HepG2 (cell line): ENCODE data around the gene VPS52. TPM values are rescaled to one million over a fixed set of nuclear protein-coding genes. Genes with fewer than 3 reads are reported as not detected.
A peak's percentile ranks its signal among the peaks of the same experiment; 100 is the strongest.

Experiments used
- AKAP8 ChIP-seq: sonication (generic); formaldehyde crosslinking; IDR thresholded peaks from 2 replicates; pipeline ENCODE4 v1.5.1; 2020; ENCODE audit warnings: mild to moderate bottlenecking, missing genetic modification reagents
- BCL6 ChIP-seq: IDR thresholded peaks from 2 replicates; pipeline ENCODE4 v1.6.1; 2016; ENCODE audit warnings: missing genetic modification reagents, missing compliant biosample characterization
- HDAC1 ChIP-seq: sonication (generic); formaldehyde crosslinking; IDR thresholded peaks from 2 replicates; pipeline ENCODE4 v1.5.1; 2020; ENCODE audit warnings: mild to moderate bottlenecking, missing genetic modification reagents
- ISX ChIP-seq: sonication (generic); formaldehyde crosslinking; conservative IDR thresholded peaks from 2 replicates; pipeline ENCODE4 v1.5.0; 2020; ENCODE audit warnings: missing genetic modification reagents
- JUND ChIP-seq: sonication (generic); formaldehyde crosslinking; IDR thresholded peaks from 2 replicates; pipeline ENCODE4 v1.8.0; 2022; ENCODE audit warnings: mild to moderate bottlenecking, missing genetic modification reagents
- NR2F6 ChIP-seq, 2 experiments: IDR thresholded peaks; 2 replicates each; pipeline ENCODE4 v1.6.1; 2016; ENCODE audit warnings: antibody characterized with exemption in 1 of 2, mild to moderate bottlenecking in 1 of 2
- PAWR ChIP-seq: sonication (generic); formaldehyde crosslinking; IDR thresholded peaks from 2 replicates; pipeline ENCODE4 v1.4.0; 2020; ENCODE audit warnings: missing genetic modification reagents, mild to moderate bottlenecking, borderline replicate concordance
- PHF21A ChIP-seq: sonication (generic); formaldehyde crosslinking; IDR thresholded peaks from 2 replicates; pipeline ENCODE4 v1.5.0; 2020; ENCODE audit warnings: mild to moderate bottlenecking, missing genetic modification reagents
- POLR2AphosphoS5 ChIP-seq: IDR thresholded peaks from 2 replicates; pipeline ENCODE4 v1.6.1; 2012; ENCODE audit warnings: low read depth, low read length
- RELA ChIP-seq: sonication (generic); formaldehyde crosslinking; IDR thresholded peaks from 2 replicates; pipeline ENCODE4 v1.4.0; 2020; ENCODE audit warnings: missing genetic modification reagents
- RXRA ChIP-seq: sonication (generic); formaldehyde crosslinking; IDR thresholded peaks from 2 replicates; pipeline ENCODE4 v1.5.1; 2020; ENCODE audit warnings: missing genetic modification reagents
- SMAD1 ChIP-seq: sonication (generic); formaldehyde crosslinking; IDR thresholded peaks from 2 replicates; pipeline ENCODE4 v1.4.0; 2020; ENCODE audit warnings: missing genetic modification reagents, low read depth, mild to moderate bottlenecking, borderline replicate concordance
- SNAI1 ChIP-seq: sonication (generic); formaldehyde crosslinking; IDR thresholded peaks from 2 replicates; pipeline ENCODE4 v1.5.0; 2020; ENCODE audit warnings: mild to moderate bottlenecking, missing genetic modification reagents, borderline replicate concordance
- SNAPC5 ChIP-seq: sonication (generic); formaldehyde crosslinking; IDR thresholded peaks from 2 replicates; pipeline ENCODE4 v1.8.1; 2023; ENCODE audit warnings: mild to moderate bottlenecking, missing genetic modification reagents, borderline replicate concordance
- SP4 ChIP-seq: sonication (generic); formaldehyde crosslinking; IDR thresholded peaks from 2 replicates; pipeline ENCODE4 v1.8.1; 2023; ENCODE audit warnings: mild to moderate bottlenecking, missing genetic modification reagents
- TFE3 ChIP-seq: IDR thresholded peaks from 2 replicates; pipeline ENCODE4 v1.6.1; 2016
- TOPORS ChIP-seq: sonication (generic); formaldehyde crosslinking; IDR thresholded peaks from 2 replicates; pipeline ENCODE4 v1.8.0; 2023; ENCODE audit warnings: mild to moderate bottlenecking, missing genetic modification reagents
- TSC22D2 ChIP-seq: sonication (generic); formaldehyde crosslinking; IDR thresholded peaks from 2 replicates; pipeline ENCODE4 v1.5.1; 2020; ENCODE audit warnings: missing genetic modification reagents, mild to moderate bottlenecking, borderline replicate concordance
- ZBTB39 ChIP-seq: sonication (generic); formaldehyde crosslinking; IDR thresholded peaks from 2 replicates; pipeline ENCODE4 v1.5.0; 2020; ENCODE audit warnings: missing genetic modification reagents
- ZGPAT ChIP-seq: IDR thresholded peaks from 2 replicates; pipeline ENCODE4 v1.6.1; 2016; ENCODE audit warnings: mild to moderate bottlenecking
- ZNF275 ChIP-seq: sonication (generic); formaldehyde crosslinking; IDR thresholded peaks from 2 replicates; pipeline ENCODE4 v1.8.0; 2022; ENCODE audit warnings: missing genetic modification reagents, mild to moderate bottlenecking, inconsistent platforms, borderline replicate concordance
- ZNF331 ChIP-seq: sonication (generic); formaldehyde crosslinking; IDR thresholded peaks from 2 replicates; pipeline ENCODE4 v1.4.0; 2020; ENCODE audit warnings: missing genetic modification reagents
- ZNF354B ChIP-seq: sonication (generic); formaldehyde crosslinking; IDR thresholded peaks from 2 replicates; pipeline ENCODE4 v1.8.0; 2022; ENCODE audit warnings: mild to moderate bottlenecking, missing genetic modification reagents
- polyA plus RNA-seq, 8 experiments: library from polyadenylated mRNA; depleted of rRNA in 3 of 8; stranded (reverse) in 7 of 8; unstranded in 1 of 8; fragments of >200 nt; fragmentation: Illumina TruSeq in 4 of 8; extraction: Trizol in 4 of 8; gene quantifications; 2 replicates each; pipeline versions ENCODE4 v1.2.1 to v1.2.3, GENCODE V29; 2011 to 2016; ENCODE audit warnings: low read depth in 4 of 8, missing spikeins in 1 of 8, mixed read lengths in 1 of 8; ENCODE audit not compliant: insufficient read depth in 1 of 8
- total RNA-seq, 5 experiments: library from RNA; depleted of rRNA; stranded (reverse); fragments of >200 nt; fragmentation: Illumina TruSeq; extraction: Trizol; gene quantifications; 2 replicates each; pipeline ENCODE4 v1.2.3, GENCODE V29; 2016; ENCODE audit warnings: low read depth in 1 of 5

VPS52 gene
- total and polyA plus RNA-seq, 2 of the 13 experiments (the other 11 are each of a cell fraction or from before 2014, with no cell fraction given): 48.9 to 85.5 TPM

GRCh38 chr6:33204415-33205190 lies 67.1 kb downstream of the VPS52 start, which contains the start of gene HSD17B8 (continued):
- TF ChIP-seq ZNF275: peak; percentile 84; the same call in 1 of the 2 replicates
- peak; percentile 37; the same call in 1 of the 2 replicates for TF ChIP-seq PHF21A (CRISPR knock-in tag)
- TF ChIP-seq SNAI1: 0 out of 2 replicates have a peak, but pooled peaks have one; percentile 71
- TF ChIP-seq ZNF354B (CRISPR knock-in tag): peak; percentile 82; the same call in 1 of the 2 replicates
- TF ChIP-seq TOPORS (CRISPR knock-in tag): peak; percentile 83; the same call in 1 of the 2 replicates
- no peak for TF ChIP-seq TFE3 (CRISPR knock-in tag)
- peak; percentile 86 for TF ChIP-seq POLR2AphosphoS5
- TF ChIP-seq JUND (CRISPR knock-in tag): no peak
- TF ChIP-seq RXRA (CRISPR knock-in tag): peak; percentile 84
- peak; percentile 84 for TF ChIP-seq AKAP8
- peak; percentile 64; the same call in 1 of the 2 replicates for TF ChIP-seq ZBTB39 (CRISPR knock-in tag)
- TF ChIP-seq SNAPC5 (CRISPR knock-in tag): no peak
- no peak for TF ChIP-seq ISX (CRISPR knock-in tag)
- peak; percentile 64; the same call in 1 of the 2 replicates for TF ChIP-seq PAWR (CRISPR knock-in tag)
- TF ChIP-seq BCL6 (CRISPR knock-in tag): 0 out of 2 replicates have a peak, but pooled peaks have one; percentile 14
- TF ChIP-seq ZNF331 (CRISPR knock-in tag): peak; percentile 81
- TF ChIP-seq HDAC1 (CRISPR knock-in tag): peak; percentile 64
- TF ChIP-seq ZGPAT (CRISPR knock-in tag): peak; percentile 92; the same call in 1 of the 2 replicates
- TF ChIP-seq SP4 (CRISPR knock-in tag): peak; percentile 93
- 0 out of 2 replicates have a peak, but pooled peaks have one; percentile 90 for TF ChIP-seq SMAD1 (CRISPR knock-in tag)
- TF ChIP-seq TSC22D2 (CRISPR knock-in tag): peak; percentile 78; the same call in 1 of the 2 replicates
- TF ChIP-seq RELA (CRISPR knock-in tag): peak; percentile 24; the same call in 1 of the 2 replicates
- peak; percentile 88 for TF ChIP-seq NR2F6 (IDR thresholded peaks at IDR 0.05)
- TF ChIP-seq NR2F6 (CRISPR knock-in tag; IDR thresholded peaks at IDR 0.05): peak; percentile 71
